A549 treated with CORT108297 at 1 μM for 4 hours (cell line): ENCODE data around the gene HES7. TPM values are rescaled to one million over a fixed set of nuclear protein-coding genes. Genes with fewer than 3 reads are reported as not detected.

Source experiments
- total RNA-seq: library from RNA; stranded (reverse); fragments of 200-300 nt; extraction: Qiagen RNA extraction; gene quantifications from 5 replicates; pipeline ENCODE4 v1.2.3, GENCODE V29; 2022

HES7 gene
- total RNA-seq, result 1.6 to 3.7 TPM (median 3.1 TPM) in 5 replicates

GRCh38 chr17:8123695-8124349, at the start of gene HES7:
Gene HES7, minus strand, starts transcription at chr17:8124106. Its CDS starts 22 bp downstream, at chr17:8124084.

GRCh38 chr17:8162233-8162996, 38.5 kb upstream of the HES7 start, which contains the start of gene VAMP2:
Gene VAMP2, minus strand, starts transcription at chr17:8162948. Its CDS starts 69 bp downstream, at chr17:8162879.

GRCh38 chr17:8152112-8152775, 28.3 kb upstream of the HES7 start, which contains the start of gene PER1:
Gene PER1, minus strand, starts transcription at chr17:8152404. Its CDS starts 1,698 bp downstream, at chr17:8150706.

GRCh38 chr17:8117980-8118768, 5.7 kb downstream of the HES7 start, which contains the start of gene ALOXE3:
Gene ALOXE3, minus strand, starts transcription at chr17:8118514. Its CDS starts 524 bp downstream, at chr17:8117990.

GRCh38 chr17:8087075-8087951, 36.6 kb downstream of the HES7 start, which contains the start of gene ALOX12B:
Gene ALOX12B, minus strand, starts transcription at chr17:8087716. Its CDS starts 274 bp downstream, at chr17:8087442.

Other genes starting within 250 kb of the HES7 start
- gene CHD3, start 235.3 kb downstream of the HES7 start, total RNA-seq, result 58.9 to 70.4 TPM (median 63.8 TPM) in 5 replicates
- gene RNF227, start 207.8 kb downstream of the HES7 start, total RNA-seq, result 1.2 to 1.9 TPM (median 1.5 TPM) in 5 replicates
- gene KCNAB3, start 194.2 kb downstream of the HES7 start, total RNA-seq, result 1.7 to 3.1 TPM (median 2.6 TPM) in 5 replicates
- gene TRAPPC1, start 192.2 kb downstream of the HES7 start, total RNA-seq, result 298 to 343 TPM (median 309 TPM) in 5 replicates
- gene CNTROB, start 191.9 kb downstream of the HES7 start, total RNA-seq, result 32.1 to 47.2 TPM (median 42.7 TPM) in 5 replicates
- 0.07 to 0.40 TPM (median 0.11 TPM) in 4 of 5 replicates, not detected in the other for gene GUCY2D, start 121.5 kb downstream of the HES7 start, total RNA-seq
- gene ALOX15B, start 85.0 kb downstream of the HES7 start, total RNA-seq, result 0.03 to 0.05 TPM (median 0.04 TPM) in 3 of 5 replicates, not detected in the others
- 1.3 to 2.1 TPM (median 1.6 TPM) in 5 replicates for gene ALOX12B, start 36.4 kb downstream of the HES7 start, total RNA-seq
- gene ALOXE3, start 5.6 kb downstream of the HES7 start, total RNA-seq, result 5.8 to 9.3 TPM (median 8.0 TPM) in 5 replicates
- gene PER1, start 28.3 kb upstream of the HES7 start, total RNA-seq, result 19.4 to 22.8 TPM (median 21.1 TPM) in 5 replicates
- gene VAMP2, start 38.8 kb upstream of the HES7 start, total RNA-seq, result 20.8 to 30.3 TPM (median 26.2 TPM) in 5 replicates
- 18.9 to 23.4 TPM (median 20.9 TPM) in 5 replicates for gene TMEM107, start 52.3 kb upstream of the HES7 start, total RNA-seq
- gene BORCS6, start 66.1 kb upstream of the HES7 start, total RNA-seq, result 5.4 to 9.0 TPM (median 8.1 TPM) in 5 replicates
- gene AURKB, start 86.5 kb upstream of the HES7 start, total RNA-seq, result 156 to 178 TPM (median 158 TPM) in 5 replicates
- gene CTC1, start 124.0 kb upstream of the HES7 start, total RNA-seq, result 11.3 to 21.2 TPM (median 17.1 TPM) in 5 replicates
- 47.8 to 55.0 TPM (median 53.4 TPM) in 5 replicates for gene PFAS, start 125.2 kb upstream of the HES7 start, total RNA-seq
- gene RANGRF, start 164.6 kb upstream of the HES7 start, total RNA-seq, result 36.6 to 48.2 TPM (median 47.6 TPM) in 5 replicates
- 5.9 to 9.1 TPM (median 7.4 TPM) in 5 replicates for gene SLC25A35, start 171.3 kb upstream of the HES7 start, total RNA-seq
- 0.03 TPM in 1 of 5 replicates, not detected in the others for gene ARHGEF15, start 186.1 kb upstream of the HES7 start, total RNA-seq
- not detected in 5 replicates for gene ODF4, start 215.7 kb upstream of the HES7 start, total RNA-seq